Islet of Langerhans (tissue), 1 donor: Measurements from ENCODE around the gene SERTAD2.

Experiments
- FAIRE-seq: peaks from one replicate; lab custom pipeline; 2011; peaks lifted over from hg19 to GRCh38; lab: Jason Lieb, UNC

Gene SERTAD2

DNA sequence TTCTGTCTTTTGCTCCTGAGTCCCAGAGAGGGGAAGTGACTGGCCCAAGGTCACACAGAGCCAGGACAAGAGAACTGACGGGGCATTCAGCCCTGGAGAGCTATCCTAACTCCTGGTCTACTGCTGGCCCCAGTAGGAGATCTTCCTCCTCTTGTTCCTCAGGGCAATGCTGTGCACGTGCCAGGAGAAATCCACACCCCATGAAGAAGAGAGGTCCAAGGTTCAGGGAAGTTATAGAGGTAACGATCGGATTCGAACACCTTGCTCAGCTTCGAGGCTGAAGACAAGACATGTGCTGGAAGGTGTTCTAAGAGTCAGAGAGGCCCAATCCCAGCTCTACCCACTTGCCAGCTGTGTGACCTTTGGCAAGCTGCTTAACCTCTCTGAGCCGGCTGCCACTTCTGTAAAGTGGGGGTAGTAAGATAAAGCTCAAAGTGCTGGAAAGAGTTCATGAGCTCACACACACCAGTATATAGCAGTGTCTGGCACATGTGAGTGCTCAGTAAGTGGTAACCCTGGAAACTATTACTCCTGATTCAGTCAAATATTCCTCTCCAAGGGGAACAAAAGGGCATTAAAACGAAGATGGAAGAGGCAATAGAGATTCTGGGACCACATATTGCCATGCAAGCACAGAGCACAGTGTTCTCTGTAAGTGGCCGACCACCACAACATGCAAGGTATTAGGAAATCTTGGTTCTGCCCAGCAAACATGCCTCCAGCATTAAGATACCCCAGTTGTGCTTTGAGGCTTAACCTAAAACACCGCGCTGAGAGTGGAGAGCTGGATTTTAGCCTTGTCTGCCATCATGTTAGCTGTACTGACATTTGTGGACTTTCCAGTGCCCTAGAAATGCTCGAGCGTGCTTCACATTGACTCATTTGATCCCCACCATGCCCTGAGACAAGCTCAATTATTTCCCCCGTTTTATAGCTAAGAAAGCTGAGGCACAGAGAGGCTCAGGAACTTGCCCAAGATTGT lies 25.6 kb downstream of the SERTAD2 start:
- no peak for FAIRE-seq

DNA sequence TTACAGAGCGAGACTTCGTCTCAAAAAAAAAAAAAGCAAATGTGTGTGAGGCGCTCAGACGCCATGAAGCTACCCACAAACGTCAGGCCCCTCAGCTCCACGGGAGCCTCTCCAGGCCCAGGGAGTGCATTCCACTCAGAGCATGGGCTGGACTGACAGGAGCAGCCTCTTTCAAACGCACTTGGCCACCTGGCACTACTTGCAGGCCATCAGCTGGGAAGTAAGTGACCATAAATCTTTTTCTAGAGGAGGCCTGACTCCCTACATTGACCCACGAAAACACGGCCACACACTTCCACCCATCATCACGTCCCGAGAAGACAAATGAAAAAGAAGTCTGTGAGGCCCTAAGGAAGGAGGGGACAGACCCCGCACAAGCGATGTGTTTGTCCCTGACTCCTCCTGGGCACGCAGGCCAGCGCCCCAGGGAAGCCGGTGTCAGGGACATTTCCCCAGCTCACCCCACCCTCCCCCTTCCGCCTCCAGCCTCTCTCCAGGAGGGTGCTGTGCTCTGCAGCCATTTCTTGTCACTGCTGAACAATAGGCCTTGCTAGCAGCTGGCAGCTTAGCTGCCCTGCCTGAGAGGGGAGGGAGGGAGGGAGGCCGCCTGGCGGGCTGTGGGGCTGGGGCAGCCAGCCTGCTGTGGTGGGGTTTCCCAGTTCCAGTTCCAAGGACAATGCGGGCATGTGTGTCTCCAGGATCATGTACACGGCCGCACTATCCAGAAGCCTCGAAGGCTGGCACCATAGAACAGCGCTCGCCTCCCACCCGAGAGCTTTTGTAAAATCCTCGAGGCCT lies 26.6 kb downstream of the SERTAD2 start:
- no peak for FAIRE-seq

DNA sequence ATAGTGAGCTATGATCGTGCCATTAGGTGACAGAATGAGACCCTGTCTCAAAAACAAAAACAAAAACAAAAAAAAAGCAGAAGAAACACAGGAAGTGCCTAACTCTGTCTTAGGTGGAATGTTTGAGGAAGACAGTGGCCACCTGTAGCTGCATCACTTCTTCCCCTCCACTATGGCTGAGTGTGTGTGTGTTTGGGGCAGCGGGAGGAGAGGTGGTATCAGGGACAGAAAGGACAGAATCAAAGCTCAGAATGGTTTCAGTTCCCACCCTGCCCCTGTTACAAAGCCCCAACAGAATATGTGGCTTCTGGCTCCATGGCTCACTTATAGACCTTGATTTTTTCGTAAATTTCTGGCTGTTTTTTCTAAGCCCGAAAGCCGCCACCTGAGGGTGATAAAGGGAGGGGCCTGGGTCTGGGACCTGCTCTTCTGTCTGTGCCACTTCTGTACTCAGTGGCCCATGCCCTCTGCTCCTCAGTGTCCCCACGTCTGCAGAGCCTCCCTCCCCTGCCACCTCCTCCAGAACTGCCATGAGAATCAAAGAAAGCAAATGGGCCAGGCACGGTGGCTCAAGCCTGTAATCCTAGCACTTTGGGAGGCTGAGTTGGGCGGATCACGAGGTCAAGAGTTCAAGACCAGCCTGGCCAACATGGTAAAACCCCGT lies 27.4 kb downstream of the SERTAD2 start:
- FAIRE-seq = no peak

DNA sequence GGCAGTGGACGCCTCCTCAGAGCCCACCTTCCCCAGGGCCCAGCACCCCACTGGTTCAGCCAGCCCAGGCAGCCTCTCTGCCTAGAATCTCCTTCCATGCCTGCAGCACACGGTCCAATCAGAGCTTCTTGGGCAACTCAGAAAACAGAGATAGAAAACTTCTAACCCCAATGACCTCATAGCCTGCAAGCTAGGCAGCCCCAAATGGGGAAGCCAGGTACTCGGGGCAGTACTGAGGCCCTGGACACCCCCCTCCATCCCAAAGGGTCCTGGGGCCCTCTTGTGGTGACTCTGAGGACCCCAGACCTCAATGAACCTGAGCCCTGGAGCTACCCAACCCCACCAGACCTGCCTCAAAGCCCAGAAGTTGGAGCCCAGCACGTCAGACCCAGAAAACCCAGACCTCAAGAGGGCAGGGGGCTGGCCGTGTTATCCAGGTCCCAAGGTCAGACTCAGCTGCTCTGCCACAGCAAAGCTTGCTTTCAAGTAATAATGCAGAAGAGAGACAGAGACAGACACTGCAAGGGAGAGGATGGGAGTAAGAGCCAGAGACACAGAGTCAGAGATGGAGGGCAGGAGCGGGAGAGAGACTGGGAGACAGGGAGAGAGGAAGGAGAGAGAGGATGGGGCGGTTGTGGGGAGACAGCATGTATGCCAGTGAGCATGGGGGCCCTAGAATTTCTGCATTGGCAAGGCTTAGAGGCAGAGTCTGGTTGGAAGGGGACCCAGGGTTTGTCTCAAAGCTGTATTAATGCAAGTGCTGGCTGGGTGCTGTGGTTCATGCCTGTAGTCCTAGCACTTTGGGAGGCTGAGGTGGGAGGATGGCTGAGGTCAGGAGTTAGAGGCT lies 28.2 kb downstream of the SERTAD2 start:
- no peak for FAIRE-seq

GRCh38 chr2:64624862-64625261 lies 28.9 kb downstream of the SERTAD2 start:
- no peak for FAIRE-seq

DNA sequence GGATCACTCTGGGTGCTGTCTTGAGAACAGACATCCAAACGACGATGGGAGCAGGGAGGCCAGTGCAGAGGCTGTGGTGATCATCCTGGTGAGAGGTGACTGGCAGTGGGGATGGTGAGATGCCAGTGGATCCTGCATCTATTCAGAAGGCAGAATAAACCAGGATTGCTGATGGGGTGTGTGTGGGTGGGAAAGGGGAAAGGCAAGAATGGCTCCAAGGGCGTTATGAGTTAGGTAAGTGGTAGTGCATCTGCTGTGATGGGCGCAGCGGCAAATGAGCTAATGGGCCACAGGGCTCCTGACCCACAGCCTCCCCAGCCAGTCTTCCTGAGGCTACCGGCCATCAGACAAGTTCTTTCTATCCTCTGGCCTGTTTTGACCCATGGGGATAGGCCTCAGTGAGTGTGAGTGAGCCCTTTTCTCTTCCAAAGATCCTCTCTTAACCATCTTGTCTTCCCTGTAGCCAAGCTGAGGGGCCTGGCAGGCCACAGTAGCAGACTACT lies 29.6 kb downstream of the SERTAD2 start:
- FAIRE-seq = no peak

- FAIRE-seq = no peak
Observed at GRCh38 chr2:64623242-64623850, 30.4 kb downstream of the SERTAD2 start.

DNA sequence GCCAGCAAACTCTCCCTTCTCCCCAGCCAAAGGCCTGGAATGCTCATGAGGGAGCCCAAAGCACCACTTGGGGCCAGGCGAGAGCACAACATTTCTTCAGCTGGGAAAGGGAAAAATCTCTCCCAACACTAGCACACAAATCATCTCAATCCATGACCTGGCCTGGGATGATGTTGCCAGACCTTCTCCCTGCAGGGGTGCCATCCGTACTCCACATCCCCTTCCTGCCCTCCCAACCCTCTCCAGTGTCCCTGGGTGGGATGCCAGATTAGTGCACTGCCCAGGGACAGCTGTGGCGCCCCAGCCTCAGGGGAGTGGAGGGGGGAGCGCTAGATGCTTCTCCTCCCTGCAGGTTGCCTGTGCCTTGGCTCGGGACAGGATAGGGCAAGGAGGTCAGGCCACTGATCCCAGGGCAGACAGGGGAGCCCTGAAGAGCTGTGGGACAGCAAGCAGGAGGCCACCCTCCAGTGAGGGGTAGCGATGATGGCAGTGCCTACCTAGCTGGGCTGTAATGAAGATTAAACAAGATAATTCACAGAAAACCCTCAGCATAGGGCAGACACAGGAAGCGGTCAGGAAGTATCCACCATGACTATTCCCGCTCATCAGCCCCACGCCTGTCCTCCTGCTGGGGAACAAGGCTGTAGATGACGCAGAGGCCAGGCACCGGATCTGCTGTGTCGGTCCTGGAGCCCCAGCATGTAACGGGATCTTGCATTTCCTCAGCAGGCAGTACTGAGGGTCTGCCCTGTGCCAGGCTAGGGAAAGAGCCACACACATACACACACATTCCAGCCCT lies 31.1 kb downstream of the SERTAD2 start:
- no peak for FAIRE-seq

- no peak for FAIRE-seq
Observed at GRCh38 chr2:64620661-64621060, 33.1 kb downstream of the SERTAD2 start.

- FAIRE-seq = no peak
Observed at GRCh38 chr2:64617631-64618151, 36.0 kb downstream of the SERTAD2 start.

- FAIRE-seq = no peak
Observed at GRCh38 chr2:64615844-64616536, 37.7 kb downstream of the SERTAD2 start.

- FAIRE-seq = no peak
Observed at GRCh38 chr2:64615192-64615763, 38.4 kb downstream of the SERTAD2 start.

- no peak for FAIRE-seq
Observed at GRCh38 chr2:64613276-64613675, 40.4 kb downstream of the SERTAD2 start.

DNA sequence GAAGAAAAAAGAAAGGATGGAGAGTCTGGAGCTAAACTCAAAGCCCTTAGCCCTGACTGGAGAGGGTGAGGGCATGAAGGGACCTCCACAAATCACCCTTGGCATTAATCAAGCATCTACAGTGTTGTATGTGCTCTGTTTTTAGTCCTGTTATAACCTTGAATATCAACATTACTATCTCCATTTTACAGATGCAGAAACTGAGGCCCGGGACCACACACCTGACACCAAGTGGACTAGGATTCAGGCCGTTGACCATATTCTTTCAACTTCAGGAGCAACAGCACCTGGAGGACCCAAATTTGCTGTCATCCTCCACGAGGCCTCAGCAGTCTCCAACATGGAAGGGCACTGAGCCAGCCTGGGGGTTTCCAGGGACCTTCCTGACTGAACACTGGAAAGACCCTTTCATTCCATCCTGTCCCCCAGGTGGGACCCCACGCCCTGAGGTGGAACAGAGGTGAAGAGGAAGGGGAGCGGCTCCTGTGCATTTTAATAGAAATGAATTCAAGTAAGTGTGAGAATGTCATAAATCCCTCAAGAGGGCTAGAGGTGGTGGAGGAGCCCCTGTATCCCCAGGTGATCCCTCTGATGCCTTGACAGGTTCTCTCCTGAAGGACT lies 41.0 kb downstream of the SERTAD2 start:
- FAIRE-seq = no peak

GRCh38 chr2:64610316-64610855 lies 43.3 kb downstream of the SERTAD2 start:
- FAIRE-seq = no peak

- no peak for FAIRE-seq
Observed at GRCh38 chr2:64609942-64610281, 43.8 kb downstream of the SERTAD2 start.

DNA sequence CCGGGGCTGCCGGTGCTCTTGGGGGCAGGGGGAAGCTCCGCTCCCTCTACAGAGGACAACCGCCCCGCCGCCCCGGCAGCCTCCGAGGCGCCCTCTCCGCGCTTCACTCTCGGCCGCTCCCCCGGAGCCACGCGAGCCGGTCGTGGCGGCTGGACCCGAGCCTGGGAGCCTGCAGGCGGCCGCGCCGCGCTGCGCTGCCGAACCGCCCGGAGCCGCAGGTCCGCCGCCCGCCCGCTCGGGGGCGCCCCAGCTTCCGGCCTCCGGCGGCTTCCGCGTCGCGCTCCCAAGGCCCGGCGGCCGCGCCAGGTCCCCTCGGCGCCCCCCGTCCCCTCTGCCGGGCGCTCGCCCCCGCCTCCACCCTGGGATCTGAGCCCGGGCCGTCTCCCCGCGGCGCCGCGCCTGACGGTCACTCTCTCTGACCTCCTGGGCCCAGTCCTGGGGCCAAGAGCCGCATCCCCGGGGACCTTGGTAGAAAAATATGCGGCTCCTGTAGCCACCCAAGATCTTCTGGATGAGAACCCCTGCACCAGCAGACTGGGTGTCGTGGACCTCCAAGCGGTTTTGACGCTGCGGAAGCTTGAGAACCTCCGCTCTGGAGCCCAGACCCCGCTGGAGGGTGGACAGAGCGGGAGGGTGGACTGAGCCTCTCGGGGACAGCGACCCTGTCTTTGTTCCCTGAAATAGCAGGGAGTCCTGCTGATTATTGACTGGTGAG lies 44.3 kb downstream of the SERTAD2 start:
- no peak for FAIRE-seq

- no peak for FAIRE-seq
Observed at GRCh38 chr2:64608867-64609226, 44.9 kb downstream of the SERTAD2 start.
